Right lobe of liver (tissue), 4 donors: ENCODE results near the gene ACTR6.

Experiments
- POLR2A ChIP-seq: fragments of 450-650 bp; IDR thresholded peaks from one replicate; pipeline ENCODE4 v1.6.1; 2017; ENCODE audit warnings: antibody characterized with exemption, mild to moderate bottlenecking
- TF ChIP-seq, protein P1 (sequence below), 4 donors: fragments of 200-600 bp in 3 of 4; fragments of 450-650 bp in 1 of 4; IDR thresholded peaks; one replicate each; pipeline versions ENCODE4 v1.5.1 to v1.8.0; 2016 to 2022; ENCODE audit warnings: antibody characterized with exemption in 4 of 4, mild to moderate bottlenecking in 2 of 4
- donor health status: DM: no; HTN: no; CAD: no.
- donor health status: DM: no; HTN: no; CAD: no.
- donor health status: DM: no; HTN: yes; CAD: no.

DNA sequence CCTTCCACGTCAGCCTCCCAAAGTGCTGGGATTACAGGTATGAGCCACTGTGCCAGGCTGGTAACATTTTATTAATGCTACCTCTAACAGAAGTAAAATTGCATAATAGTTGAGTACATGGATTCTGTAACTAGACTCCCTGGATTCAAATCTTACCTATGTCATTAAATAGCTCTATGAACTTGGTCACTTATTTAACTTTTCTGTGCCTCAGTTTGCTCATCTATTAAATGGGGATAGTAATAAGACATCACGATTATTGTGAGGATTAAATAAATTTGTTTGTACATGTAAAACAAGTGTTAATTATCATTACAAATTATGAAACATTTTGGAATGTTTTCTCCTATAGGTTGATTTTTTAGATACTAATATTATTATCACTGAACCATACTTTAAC is 6.7 kb downstream of the ACTR6 start:
- TF ChIP-seq POLR2A = no peak
- TF ChIP-seq, protein P1, sequence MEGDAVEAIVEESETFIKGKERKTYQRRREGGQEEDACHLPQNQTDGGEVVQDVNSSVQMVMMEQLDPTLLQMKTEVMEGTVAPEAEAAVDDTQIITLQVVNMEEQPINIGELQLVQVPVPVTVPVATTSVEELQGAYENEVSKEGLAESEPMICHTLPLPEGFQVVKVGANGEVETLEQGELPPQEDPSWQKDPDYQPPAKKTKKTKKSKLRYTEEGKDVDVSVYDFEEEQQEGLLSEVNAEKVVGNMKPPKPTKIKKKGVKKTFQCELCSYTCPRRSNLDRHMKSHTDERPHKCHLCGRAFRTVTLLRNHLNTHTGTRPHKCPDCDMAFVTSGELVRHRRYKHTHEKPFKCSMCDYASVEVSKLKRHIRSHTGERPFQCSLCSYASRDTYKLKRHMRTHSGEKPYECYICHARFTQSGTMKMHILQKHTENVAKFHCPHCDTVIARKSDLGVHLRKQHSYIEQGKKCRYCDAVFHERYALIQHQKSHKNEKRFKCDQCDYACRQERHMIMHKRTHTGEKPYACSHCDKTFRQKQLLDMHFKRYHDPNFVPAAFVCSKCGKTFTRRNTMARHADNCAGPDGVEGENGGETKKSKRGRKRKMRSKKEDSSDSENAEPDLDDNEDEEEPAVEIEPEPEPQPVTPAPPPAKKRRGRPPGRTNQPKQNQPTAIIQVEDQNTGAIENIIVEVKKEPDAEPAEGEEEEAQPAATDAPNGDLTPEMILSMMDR (IDR thresholded peaks at IDR 0.05) = no peak
